GM19324 (cell line): ENCODE data around the gene ELL2.

Source experiments
- ATAC-seq: cut with Tn5 transposase; IDR thresholded peaks from one replicate; pipeline ENCODE4 v1.9.1; 2021; ENCODE audit warnings: mild to moderate bottlenecking, moderate library complexity; ENCODE audit not compliant: unreplicated experiment, low FRiP score

Gene ELL2

GRCh38 chr5:95961617-95962474 is at the start of gene ELL2:
TSS of gene ELL2 (minus strand) at chr5:95961851. CDS start at chr5:95961721, 130 bp downstream.
- ATAC-seq: peak; percentile 87

DNA sequence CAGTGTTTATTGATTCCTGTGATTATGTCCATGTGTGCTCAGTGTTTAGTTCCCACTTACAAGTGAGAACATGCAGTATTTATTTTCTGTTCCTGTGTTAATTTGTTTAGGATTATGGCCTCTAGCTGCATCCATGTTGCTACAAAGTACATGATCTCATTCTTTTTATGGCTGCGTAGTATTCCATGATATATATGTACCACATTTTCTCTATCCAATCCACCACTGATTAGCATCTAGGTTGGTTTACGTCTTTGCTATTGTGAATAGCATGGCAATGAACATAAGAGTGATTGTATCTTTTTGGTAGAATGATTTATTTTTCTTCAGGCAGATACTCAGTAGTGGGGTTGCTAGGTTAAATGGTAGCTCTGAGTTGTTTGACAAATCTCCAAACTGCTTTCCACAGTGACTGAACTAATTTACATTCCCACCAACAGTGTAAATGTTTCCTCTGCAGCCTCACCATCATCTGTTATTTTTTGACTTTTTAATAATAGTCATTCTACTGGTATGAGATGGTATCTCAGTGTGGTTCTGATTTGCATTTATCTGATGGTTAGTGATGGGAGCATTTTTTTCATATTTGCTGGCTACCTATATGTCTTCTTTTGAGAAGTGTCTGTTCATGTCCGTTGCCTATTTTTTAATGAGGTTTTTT is 47.5 kb upstream of the ELL2 start:
- ATAC-seq: no peak

- ATAC-seq: no peak
Measured at GRCh38 chr5:96008487-96008886, 46.8 kb upstream of the ELL2 start.

DNA sequence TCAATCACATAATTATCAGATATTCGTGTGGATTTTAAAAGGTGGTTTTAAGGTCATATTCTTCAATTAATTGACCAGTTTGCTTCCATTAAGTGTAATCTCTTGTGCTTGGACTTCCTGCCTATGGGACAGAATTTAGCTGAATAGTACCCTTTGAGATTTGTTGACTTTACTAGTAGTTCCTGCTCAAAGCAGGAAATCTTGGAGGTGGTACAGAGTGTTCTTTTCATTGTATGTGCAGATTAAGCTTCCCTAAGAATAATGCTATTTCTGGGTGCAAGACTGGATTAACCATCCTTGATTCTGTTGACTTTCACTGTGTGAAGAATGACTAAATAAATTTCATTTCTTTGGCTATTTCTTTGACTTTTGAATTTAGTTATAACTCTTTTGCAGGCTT is 45.4 kb upstream of the ELL2 start:
- no peak for ATAC-seq

GRCh38 chr5:96006291-96006690 is 44.6 kb upstream of the ELL2 start:
- ATAC-seq: no peak

GRCh38 chr5:96004754-96005153 is 43.1 kb upstream of the ELL2 start:
- no peak for ATAC-seq

DNA sequence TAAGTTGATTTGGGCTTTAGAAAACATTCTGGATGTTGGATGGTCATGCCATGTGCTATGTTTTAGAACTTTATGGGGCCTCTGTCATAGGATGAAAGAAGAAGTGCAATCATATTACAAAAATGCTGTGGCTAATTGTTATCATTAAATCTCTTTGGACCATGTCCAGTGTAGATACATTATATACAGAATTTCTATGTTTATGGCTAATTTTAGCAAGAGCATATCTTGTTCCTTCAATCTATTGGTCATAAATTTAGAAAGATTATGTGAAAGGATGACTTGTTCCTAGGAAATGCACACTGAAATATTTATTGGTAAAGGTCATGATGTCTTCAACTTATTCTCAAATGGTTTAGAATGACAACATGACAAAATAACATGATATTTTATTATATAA is 42.4 kb upstream of the ELL2 start:
- no peak for ATAC-seq

- ATAC-seq: no peak
Measured at GRCh38 chr5:96001262-96001661, 39.6 kb upstream of the ELL2 start.

DNA sequence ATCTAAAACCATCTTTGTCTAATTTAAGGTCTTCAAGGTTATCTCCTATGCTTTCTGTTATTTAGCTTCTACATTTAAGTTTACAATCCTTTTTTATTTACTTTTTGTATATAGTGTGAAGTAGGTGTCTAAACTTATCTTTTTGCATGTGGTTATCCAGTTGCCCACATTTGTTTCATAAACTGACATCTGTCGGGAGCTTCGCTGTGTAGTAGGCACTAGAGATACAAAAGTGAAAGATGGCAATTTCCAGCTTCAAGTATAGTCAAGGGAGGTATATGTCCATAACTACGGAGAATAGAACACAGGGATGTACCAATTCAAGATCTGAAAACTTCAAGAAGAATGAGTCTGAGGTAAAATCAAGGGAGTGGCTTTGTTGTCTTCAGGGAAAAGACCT is 38.7 kb upstream of the ELL2 start:
- no peak for ATAC-seq

GRCh38 chr5:95996904-95997723 is 35.5 kb upstream of the ELL2 start:
- ATAC-seq: no peak

DNA sequence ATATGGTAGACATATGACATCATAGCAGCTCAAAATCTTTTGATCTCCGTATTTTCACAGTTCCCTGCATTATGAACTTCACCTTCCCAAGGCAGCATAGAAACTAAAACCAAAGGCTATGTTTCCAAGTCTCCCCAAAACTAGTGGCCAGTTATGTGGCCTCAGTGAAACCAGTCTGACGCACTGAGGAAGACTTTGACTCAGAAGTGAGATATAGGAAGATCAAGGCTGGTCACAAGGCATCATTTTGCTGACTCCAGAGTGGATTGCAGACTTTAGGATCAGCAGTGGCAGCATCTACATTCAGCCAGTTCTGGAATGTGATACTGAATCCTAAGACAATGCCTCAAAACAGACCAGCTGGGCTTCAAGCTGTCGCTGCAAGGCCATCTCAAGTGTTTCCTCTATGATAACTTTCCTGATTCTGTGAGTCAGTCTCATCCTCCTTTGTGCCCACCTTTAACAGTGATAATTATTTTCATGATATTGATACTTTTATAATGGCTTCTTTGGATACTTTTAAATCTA is 34.4 kb upstream of the ELL2 start:
- ATAC-seq: no peak

GRCh38 chr5:95993776-95994175 is 32.1 kb upstream of the ELL2 start:
- ATAC-seq: no peak

DNA sequence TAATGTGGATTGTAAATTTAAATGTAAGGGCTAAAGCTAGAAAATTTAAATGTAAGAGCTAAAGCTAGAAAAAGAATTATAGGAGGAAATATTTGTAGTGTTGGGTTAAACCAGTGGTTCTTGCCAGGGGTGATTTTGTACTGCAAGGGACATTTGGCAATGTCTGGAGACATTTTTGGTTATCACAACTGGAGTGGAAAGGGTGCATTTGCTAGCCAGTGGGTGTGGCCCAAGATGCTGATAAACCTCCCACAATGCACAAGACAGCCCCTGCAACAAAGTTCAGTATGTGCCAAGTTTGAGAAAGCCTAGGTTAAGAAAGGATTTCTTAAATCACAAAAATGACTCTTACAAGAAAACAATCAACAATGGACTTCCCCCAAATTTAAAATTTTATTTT is 31.6 kb upstream of the ELL2 start:
- no peak for ATAC-seq

DNA sequence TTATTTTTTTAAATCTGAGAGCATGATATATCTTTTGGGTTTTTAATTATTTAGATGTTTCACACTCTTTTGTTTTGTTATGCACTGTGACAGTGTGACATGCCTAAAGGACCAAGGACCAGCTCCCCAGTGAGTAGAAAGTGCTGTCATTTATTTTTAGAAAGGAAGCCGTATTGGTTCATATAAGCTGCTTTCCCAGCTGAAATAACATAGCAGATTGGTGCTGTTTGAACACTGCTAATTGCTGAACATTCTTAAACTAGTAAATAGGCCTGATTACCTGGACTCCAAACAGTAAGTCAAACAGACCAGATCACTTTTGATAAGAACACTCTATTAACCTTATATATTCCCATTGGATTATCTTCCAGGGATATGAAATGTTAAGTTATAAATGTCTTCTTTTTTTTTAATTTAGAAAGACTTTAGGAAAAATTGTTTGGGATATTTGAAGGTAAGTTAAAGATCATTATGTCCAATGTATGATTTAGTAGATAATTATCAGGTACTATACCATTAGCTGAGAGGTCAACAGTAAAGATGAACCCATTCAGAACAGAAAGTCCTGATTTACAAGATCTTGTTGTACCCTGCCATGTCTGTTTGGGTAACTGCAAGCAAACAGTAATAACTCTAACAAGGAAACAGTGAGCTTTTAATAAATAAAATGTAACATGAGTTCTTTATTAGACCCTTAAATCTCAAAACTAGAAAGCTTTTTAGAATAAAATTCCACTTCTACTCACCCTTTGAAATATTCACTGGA is 27.8 kb upstream of the ELL2 start:
- ATAC-seq: no peak

GRCh38 chr5:95988877-95989276 is 27.2 kb upstream of the ELL2 start:
- no peak for ATAC-seq

DNA sequence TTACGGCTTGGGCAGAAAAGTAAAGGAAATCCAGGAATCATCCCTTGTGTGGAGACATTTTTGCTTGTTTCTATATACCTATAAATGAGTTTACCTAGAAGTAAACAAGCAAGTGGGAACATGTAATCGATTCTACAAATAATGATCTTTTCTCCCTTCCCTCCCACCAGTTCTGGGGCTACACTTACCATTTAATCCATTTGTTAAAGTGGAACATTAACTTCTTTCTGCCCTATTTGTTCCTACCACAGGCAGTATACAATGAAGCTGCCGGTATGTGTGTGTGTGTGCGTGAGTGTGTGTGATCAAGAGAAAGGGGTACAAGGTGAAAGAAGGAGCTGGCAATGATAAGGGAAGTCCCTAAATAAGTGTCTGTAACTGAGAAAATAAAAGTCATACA is 26.4 kb upstream of the ELL2 start:
- no peak for ATAC-seq

GRCh38 chr5:95986937-95987520 is 25.4 kb upstream of the ELL2 start:
- ATAC-seq: no peak

GRCh38 chr5:95986001-95986400 is 24.4 kb upstream of the ELL2 start:
- ATAC-seq: no peak

- ATAC-seq: no peak
Measured at GRCh38 chr5:95985249-95985648, 23.6 kb upstream of the ELL2 start.
